Transverse colon (tissue), 3 donors: ENCODE data around the gene XRCC4.

Experiments
- EP300 ChIP-seq: sonication (generic); formaldehyde crosslinking; IDR thresholded peaks from one replicate; pipeline ENCODE4 v1.6.1; 2017; ENCODE audit warnings: antibody characterized with exemption, low read depth
- POLR2AphosphoS5 ChIP-seq, 3 donors: sonication (generic); formaldehyde crosslinking; IDR thresholded peaks; one replicate each; pipeline ENCODE4 v1.6.1; 2016; ENCODE audit warnings: antibody characterized with exemption in 3 of 3

GRCh38 chr5:83270311-83270710, 193.0 kb downstream of the XRCC4 start:
- no peak for TF ChIP-seq EP300
- TF ChIP-seq POLR2AphosphoS5 (IDR thresholded peaks at IDR 0.05) = no peak
